ENCODE results near the gene COL27A1. TPM values are rescaled to one million over a fixed set of nuclear protein-coding genes. Genes with fewer than 3 reads are reported as not detected.
A peak's percentile ranks its signal among the peaks of the same experiment; 100 is the strongest.

Gene COL27A1
- polyA plus RNA-seq, 1 of the 3 experiments (the other 2 are of a cell fraction) = 8.7 TPM

GRCh38 chr9:114249424-114250234 lies 94.3 kb downstream of the COL27A1 start:
- peaks cover 10 to 22% of the 10 kb centered on the region in 2 experiments for H3K4me1 ChIP-seq (ENCODE audit: control insufficient read depth in 1 of 2, insufficient read depth in 2 of 2, low read depth in 1 of 2, low read length in 1 of 2)
- H3K4me3 ChIP-seq (ENCODE audit: low read depth in 2 of 2, low read length in 1 of 2) = no peak overlapping the region; a peak in 1 of 4 replicates
- WGBS (ENCODE audit: low lambda C conversion rate) = 93% methylated on average over 17 of the region's 21 CpGs
- H3K9me2 ChIP-seq = no peaks in the 10 kb centered on the region
- TF ChIP-seq CHD2 (IDR thresholded peaks at IDR 0.05; ENCODE audit: low read length, partially characterized antibody) = no peak
- TF ChIP-seq, protein P1, sequence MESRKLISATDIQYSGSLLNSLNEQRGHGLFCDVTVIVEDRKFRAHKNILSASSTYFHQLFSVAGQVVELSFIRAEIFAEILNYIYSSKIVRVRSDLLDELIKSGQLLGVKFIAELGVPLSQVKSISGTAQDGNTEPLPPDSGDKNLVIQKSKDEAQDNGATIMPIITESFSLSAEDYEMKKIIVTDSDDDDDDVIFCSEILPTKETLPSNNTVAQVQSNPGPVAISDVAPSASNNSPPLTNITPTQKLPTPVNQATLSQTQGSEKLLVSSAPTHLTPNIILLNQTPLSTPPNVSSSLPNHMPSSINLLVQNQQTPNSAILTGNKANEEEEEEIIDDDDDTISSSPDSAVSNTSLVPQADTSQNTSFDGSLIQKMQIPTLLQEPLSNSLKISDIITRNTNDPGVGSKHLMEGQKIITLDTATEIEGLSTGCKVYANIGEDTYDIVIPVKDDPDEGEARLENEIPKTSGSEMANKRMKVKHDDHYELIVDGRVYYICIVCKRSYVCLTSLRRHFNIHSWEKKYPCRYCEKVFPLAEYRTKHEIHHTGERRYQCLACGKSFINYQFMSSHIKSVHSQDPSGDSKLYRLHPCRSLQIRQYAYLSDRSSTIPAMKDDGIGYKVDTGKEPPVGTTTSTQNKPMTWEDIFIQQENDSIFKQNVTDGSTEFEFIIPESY (IDR thresholded peaks at IDR 0.05; ENCODE audit: borderline replicate concordance, low read depth) = no peak
- no peak for TF ChIP-seq JUND (IDR thresholded peaks at IDR 0.05)
- no peak for TF ChIP-seq RXRA (IDR thresholded peaks at IDR 0.05; ENCODE audit: borderline replicate concordance, low read depth)
- no peak for TF ChIP-seq NFIC (IDR thresholded peaks at IDR 0.05; ENCODE audit: borderline replicate concordance)
- TF ChIP-seq USF2 (IDR thresholded peaks at IDR 0.05; ENCODE audit: borderline replicate concordance, low read depth, low read length) = no peak
- TF ChIP-seq POLR2AphosphoS5 (IDR thresholded peaks at IDR 0.05; ENCODE audit: low read depth, low read length) = no peak
- TF ChIP-seq, protein P2, sequence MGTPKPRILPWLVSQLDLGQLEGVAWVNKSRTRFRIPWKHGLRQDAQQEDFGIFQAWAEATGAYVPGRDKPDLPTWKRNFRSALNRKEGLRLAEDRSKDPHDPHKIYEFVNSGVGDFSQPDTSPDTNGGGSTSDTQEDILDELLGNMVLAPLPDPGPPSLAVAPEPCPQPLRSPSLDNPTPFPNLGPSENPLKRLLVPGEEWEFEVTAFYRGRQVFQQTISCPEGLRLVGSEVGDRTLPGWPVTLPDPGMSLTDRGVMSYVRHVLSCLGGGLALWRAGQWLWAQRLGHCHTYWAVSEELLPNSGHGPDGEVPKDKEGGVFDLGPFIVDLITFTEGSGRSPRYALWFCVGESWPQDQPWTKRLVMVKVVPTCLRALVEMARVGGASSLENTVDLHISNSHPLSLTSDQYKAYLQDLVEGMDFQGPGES (IDR thresholded peaks at IDR 0.05; ENCODE audit: low read depth, low read length) = no peak
- TF ChIP-seq SIN3A (IDR thresholded peaks at IDR 0.05; ENCODE audit: borderline replicate concordance, low read depth, low read length) = no peak
- TF ChIP-seq GATA2 (CRISPR knock-in tag; IDR thresholded peaks at IDR 0.05) = no peak
- no peaks in the 10 kb centered on the region for H3F3A ChIP-seq (replicated peaks; ENCODE audit: insufficient read depth)
- H3K79me2 ChIP-seq (ENCODE audit: insufficient read depth) = no peaks in the 10 kb centered on the region
- peak overlapping the region; percentile 56; the same call in 1 of the 2 replicates for H3K9ac ChIP-seq
- ChIA-PET CTCF (interaction anchor here (0.6 to 2.7 kb wide), 9 partner anchors 10 to 142 kb away, joined by 3 to 16 read pairs (median 5); partner anchors contain the start of gene COL27A1), POLR2A (interaction anchor here (1.0 to 1.4 kb wide), 2 partner anchors 10 kb away, joined by 3 to 7 read pairs; no protein-coding TSS in a partner anchor)
- no peaks in the 10 kb centered on the region for H4K20me1 ChIP-seq (ENCODE audit: insufficient read depth)
- no peaks in the 10 kb centered on the region for H3K27me3 ChIP-seq (ENCODE audit: insufficient read depth)
- peak overlapping the region; percentile 64 for H3K4me2 ChIP-seq
- H3K9me3 ChIP-seq = no peaks in the 10 kb centered on the region
- DNase-seq = no peak
- no peaks in the 10 kb centered on the region for H3K36me3 ChIP-seq (replicated peaks in 1 of 2; ENCODE audit: control insufficient read depth in 1 of 2, insufficient read depth in 2 of 2, low read length in 1 of 2)
- H2AFZ ChIP-seq (ENCODE audit: low read depth) = peak overlapping the region; percentile 78; the same call in 1 of the 2 replicates
- H3K27ac ChIP-seq (ENCODE audit: low read depth in 2 of 2, low read length in 1 of 2) = peak overlapping the region; percentile 72 to 79

GRCh38 chr9:114250235-114250568 lies 94.9 kb downstream of the COL27A1 start:
- 16% methylated on average over 5 of the region's 13 CpGs for WGBS (ENCODE audit: low lambda C conversion rate)
- Histone ChIP-seq H3K36me3 (replicated peaks in 1 of 2; ENCODE audit: control insufficient read depth in 1 of 2, insufficient read depth in 2 of 2, low read length in 1 of 2) (no peaks in the 10 kb centered on the region), H3F3A (replicated peaks; ENCODE audit: insufficient read depth) (no peaks in the 10 kb centered on the region), H3K4me3 (ENCODE audit: low read depth in 2 of 2, low read length in 1 of 2) (no peak overlapping the region; a peak in 1 of 4 replicates), H2AFZ (ENCODE audit: low read depth) (peak overlapping the region; percentile 78; the same call in 1 of the 2 replicates), H3K9ac (peak overlapping the region; percentile 56; the same call in 1 of the 2 replicates), H4K20me1 (ENCODE audit: insufficient read depth) (no peaks in the 10 kb centered on the region), H3K9me2 (no peaks in the 10 kb centered on the region), H3K79me2 (ENCODE audit: insufficient read depth) (no peaks in the 10 kb centered on the region), H3K27me3 (ENCODE audit: insufficient read depth) (no peaks in the 10 kb centered on the region), H3K4me1 (ENCODE audit: control insufficient read depth in 1 of 2, insufficient read depth in 2 of 2, low read depth in 1 of 2, low read length in 1 of 2) (peaks cover 10 to 22% of the 10 kb centered on the region in 2 experiments), H3K27ac (ENCODE audit: low read depth in 2 of 2, low read length in 1 of 2) (peak overlapping the region; percentile 72 to 79), H3K9me3 (no peaks in the 10 kb centered on the region), H3K4me2 (peak overlapping the region; percentile 64)
- CTCF ChIA-PET = interaction anchor here (0.6 to 2.7 kb wide), 10 partner anchors 11 to 142 kb away, joined by 3 to 16 read pairs (median 5); partner anchors contain the start of gene COL27A1
- POLR2A ChIA-PET = interaction anchor here (1.0 to 1.4 kb wide), 2 partner anchors 9 to 11 kb away, joined by 3 to 7 read pairs; no protein-coding TSS in a partner anchor
- DNase-seq = peak; percentile 88
- peak; percentile 78; the same call in 1 of the 2 replicates for TF ChIP-seq FOXJ3 (CRISPR knock-in tag; IDR thresholded peaks at IDR 0.05)
- no peak for TF ChIP-seq RFX5 (IDR thresholded peaks at IDR 0.05; ENCODE audit: low read length)
- no peak for TF ChIP-seq RXRA (IDR thresholded peaks at IDR 0.05; ENCODE audit: borderline replicate concordance, low read depth)
- TF ChIP-seq EP300 (IDR thresholded peaks at IDR 0.05; ENCODE audit: borderline replicate concordance in 1 of 2, low read depth in 1 of 2, low read length in 1 of 2) = peak; percentile 47 to 66; a peak in 2 of 4 replicates
- TF ChIP-seq CHD2 (IDR thresholded peaks at IDR 0.05; ENCODE audit: low read length, partially characterized antibody) = peak; percentile 12
- TF ChIP-seq NRF1 (IDR thresholded peaks at IDR 0.05; ENCODE audit: low read depth, low read length) = no peak
- TF ChIP-seq, protein P3, sequence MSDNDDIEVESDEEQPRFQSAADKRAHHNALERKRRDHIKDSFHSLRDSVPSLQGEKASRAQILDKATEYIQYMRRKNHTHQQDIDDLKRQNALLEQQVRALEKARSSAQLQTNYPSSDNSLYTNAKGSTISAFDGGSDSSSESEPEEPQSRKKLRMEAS (IDR thresholded peaks at IDR 0.05; ENCODE audit: low read depth) = peak; percentile 79
- TF ChIP-seq JUND (IDR thresholded peaks at IDR 0.05) = no peak
- no peak for TF ChIP-seq USF2 (IDR thresholded peaks at IDR 0.05; ENCODE audit: borderline replicate concordance, low read depth, low read length)
- TF ChIP-seq RAD21 (IDR thresholded peaks at IDR 0.05; ENCODE audit: low read length) = no peak; the same call in 1 of the 2 replicates
- TF ChIP-seq MXI1 (IDR thresholded peaks at IDR 0.05; ENCODE audit: low read depth, low read length) = peak; percentile 58; the same call in 1 of the 2 replicates
- 0 out of 2 replicates have a peak, but pooled peaks have one; percentile 58 for TF ChIP-seq YY1 (IDR thresholded peaks at IDR 0.05; ENCODE audit: low read depth)
